HepG2 (cell line): ENCODE measurements around the gene SH3GL1. TPM values are rescaled to one million over a fixed set of nuclear protein-coding genes. Genes with fewer than 3 reads are reported as not detected.

Source experiments
- ATAC-seq: fragments of 200-7000 bp; cut with Tn5 transposase; 3 replicates; pipeline ENCODE4 v1.9.1; 2020; ENCODE audit warnings: mild to moderate bottlenecking, moderate library complexity
- BruUV-seq: library from RNA; stranded (reverse); fragments of 400-500 nt; replicated peaks from 2 replicates; lab custom pipeline; 2021; lab: Mats Ljungman, UMichigan
- CTCF ChIA-PET: fragments of 300-600 bp; formaldehyde crosslinking; extraction: SDS; loops from one replicate; lab custom pipeline; 2021; ENCODE audit warnings: low total read pairs, inconsistent platforms, low intra/inter-chr PET ratio; lab: Yijun Ruan, JAX
- POLR2A ChIA-PET: fragments of 350-600 bp; sonication (Branson Sonifier 250); formaldehyde crosslinking; loops from one replicate; lab custom pipeline; 2020; ENCODE audit warnings: antibody characterized with exemption, inconsistent platforms; lab: Yijun Ruan, JAX
- DNase-seq: peaks from one replicate; pipeline ENCODE4 v3.0.0-alpha.2; 2015; ENCODE audit warnings: low spot score
- FAIRE-seq: peaks from 3 replicates; lab custom pipeline; 2011; peaks lifted over from hg19 to GRCh38; lab: Jason Lieb, UNC
- H2AFZ ChIP-seq: one replicate; pipeline ENCODE4 v1.6.1; 2011; ENCODE audit warnings: low read length, inconsistent platforms
- H3K27ac ChIP-seq: fragments of 300-600 bp; 3 replicates; pipeline ENCODE4 v1.8.0; 2011; ENCODE audit warnings: mixed run types, mild to moderate bottlenecking, mixed read lengths, low read length, inconsistent platforms; ENCODE audit not compliant: insufficient read depth; ENCODE audit errors: extremely low read length
- H3K27me3 ChIP-seq, 2 experiments: fragments of 200-600 bp in 1 of 2; 2 replicates in 1 of 2; 3 replicates in 1 of 2; pipeline versions ENCODE4 v1.6.0 to v1.8.0; 2011; ENCODE audit warnings: low read length in 2 of 2, mild to moderate bottlenecking in 2 of 2, moderate library complexity in 2 of 2, inconsistent platforms in 1 of 2; ENCODE audit not compliant: insufficient read depth in 2 of 2, control insufficient read depth in 1 of 2
- H3K36me3 ChIP-seq, 2 experiments: fragments of 200-600 bp in 1 of 2; replicated peaks in 1 of 2; 2 replicates in 1 of 2; 3 replicates in 1 of 2; pipeline versions ENCODE4 v1.5.1 to v1.8.0; 2011; ENCODE audit warnings: low read length in 2 of 2, inconsistent platforms in 1 of 2; ENCODE audit not compliant: insufficient read depth in 2 of 2, control insufficient read depth in 1 of 2
- H3K4me1 ChIP-seq: 2 replicates; pipeline ENCODE4 v1.5.1; 2012; ENCODE audit warnings: low read length, inconsistent platforms; ENCODE audit not compliant: insufficient read depth
- H3K4me2 ChIP-seq: 2 replicates; pipeline ENCODE4 v1.6.0; 2011; ENCODE audit warnings: low read depth, low read length, inconsistent platforms
- H3K4me3 ChIP-seq, 3 experiments: fragments of 200-600 bp in 1 of 3; sonication (generic), shearing (Covaris generic) in 1 of 3; replicated peaks in 1 of 3; 2 replicates each; pipeline ENCODE4 v1.5.1; 2011 to 2016; ENCODE audit warnings: low read length in 3 of 3, inconsistent platforms in 2 of 3, low read depth in 2 of 3, mild to moderate bottlenecking in 2 of 3, control low read depth in 1 of 3, mixed read lengths in 1 of 3; ENCODE audit not compliant: insufficient read depth in 1 of 3
- H3K79me2 ChIP-seq: one replicate; pipeline ENCODE4 v1.6.1; 2011; ENCODE audit warnings: low read length, inconsistent platforms; ENCODE audit not compliant: insufficient read depth
- H3K9ac ChIP-seq: 2 replicates; pipeline ENCODE4 v1.6.0; 2011; ENCODE audit warnings: mild to moderate bottlenecking, low read depth, low read length, inconsistent platforms; ENCODE audit not compliant: insufficient read depth
- H3K9me3 ChIP-seq: 2 replicates; pipeline ENCODE4 v1.5.1; 2012; ENCODE audit warnings: mild to moderate bottlenecking, low read length
- H4K20me1 ChIP-seq: 2 replicates; pipeline ENCODE4 v1.6.0; 2011; ENCODE audit warnings: inconsistent platforms, mild to moderate bottlenecking, low read length, moderate library complexity; ENCODE audit not compliant: insufficient read depth
- AGO2 ChIP-seq: fragments of 200-400 bp; formaldehyde crosslinking; optimal IDR thresholded peaks from 2 replicates; pipeline ENCODE3; 2017; ENCODE audit warnings: mild to moderate bottlenecking, low read depth, low read length, moderate library complexity
- ATF7-NPFF ChIP-seq: sonication (generic); formaldehyde crosslinking; IDR thresholded peaks from 2 replicates; pipeline ENCODE4 v1.8.1; 2023; ENCODE audit warnings: mild to moderate bottlenecking, low read depth, missing genetic modification reagents, moderate library complexity
- BORCS8-MEF2B ChIP-seq: sonication (generic); formaldehyde crosslinking; IDR thresholded peaks from 2 replicates; pipeline ENCODE4 v1.8.0; 2022; ENCODE audit warnings: mild to moderate bottlenecking, missing genetic modification reagents
- DZIP1 ChIP-seq: sonication (generic); formaldehyde crosslinking; IDR thresholded peaks from 2 replicates; pipeline ENCODE4 v1.5.0; 2020; ENCODE audit warnings: mild to moderate bottlenecking, missing genetic modification reagents
- MAZ ChIP-seq, 2 experiments: sonication (generic) in 1 of 2; formaldehyde crosslinking in 1 of 2; IDR thresholded peaks; 2 replicates each; pipeline versions ENCODE4 v1.5.0 to v1.6.1; 2012 to 2020; ENCODE audit warnings: low read depth in 2 of 2, mild to moderate bottlenecking in 2 of 2, borderline replicate concordance in 1 of 2, improper control_type of control experiment in 1 of 2, low read length in 1 of 2, missing genetic modification reagents in 1 of 2, moderate library complexity in 1 of 2
- MNT ChIP-seq: fragments of 450-650 bp; IDR thresholded peaks from 2 replicates; pipeline ENCODE4 v1.6.1; 2016
- RBFOX2 ChIP-seq: fragments of 200-400 bp; formaldehyde crosslinking; IDR thresholded peaks from 2 replicates; pipeline ENCODE4 v1.6.1; 2017; ENCODE audit warnings: low read depth, mild to moderate bottlenecking, low read length
- ZBTB38 ChIP-seq: sonication (generic); formaldehyde crosslinking; IDR thresholded peaks from 2 replicates; pipeline ENCODE4 v1.5.1; 2020; ENCODE audit warnings: mild to moderate bottlenecking, missing genetic modification reagents
- ZNF343 ChIP-seq: sonication (generic); formaldehyde crosslinking; IDR thresholded peaks from 2 replicates; pipeline ENCODE4 v1.4.0; 2020; ENCODE audit warnings: mild to moderate bottlenecking, missing genetic modification reagents
- ZNF543 ChIP-seq: sonication (generic); formaldehyde crosslinking; IDR thresholded peaks from 2 replicates; pipeline ENCODE4 v1.4.0; 2020; ENCODE audit warnings: mild to moderate bottlenecking, missing genetic modification reagents
- ZNF687 ChIP-seq: sonication (generic); formaldehyde crosslinking; IDR thresholded peaks from 2 replicates; pipeline ENCODE4 v1.5.1; 2020; ENCODE audit warnings: mild to moderate bottlenecking, missing genetic modification reagents, moderate library complexity
- ZNF891 ChIP-seq: sonication (generic); formaldehyde crosslinking; IDR thresholded peaks from 2 replicates; pipeline ENCODE4 v1.5.0; 2020; ENCODE audit warnings: mild to moderate bottlenecking, missing genetic modification reagents
- WGBS: methylation state at CpG from one replicate; pipeline ENCODE4 v1.1.6; 2017; ENCODE audit warnings: low lambda C conversion rate; 5-methylcytosine and 5-hydroxymethylcytosine counted together
- in situ Hi-C: cut with HindIII; loops from 2 replicates; pipeline ENCODE4 v1.10.0; 2017; ENCODE audit warnings: low pct_unique_long_range_greater_than_20kb; ENCODE audit not compliant: extremely low pct_ligation_motif_present
- intact Hi-C: fragments of 100-400 bp; cut with micrococcal nuclease; formaldehyde crosslinking; loops from one replicate; pipeline ENCODE4 v1.10.0; 2022; ENCODE audit not compliant: unreplicated experiment
- polyA plus RNA-seq, 8 experiments: library from polyadenylated mRNA; depleted of rRNA in 3 of 8; stranded (reverse) in 7 of 8; unstranded in 1 of 8; fragments of >200 nt; fragmentation: Illumina TruSeq in 4 of 8; extraction: Trizol in 4 of 8; gene quantifications; 2 replicates each; pipeline versions ENCODE4 v1.2.1 to v1.2.3, GENCODE V29; 2011 to 2016; ENCODE audit warnings: low read depth in 4 of 8, missing spikeins in 1 of 8, mixed read lengths in 1 of 8; ENCODE audit not compliant: insufficient read depth in 1 of 8
- total RNA-seq, 5 experiments: library from RNA; depleted of rRNA; stranded (reverse); fragments of >200 nt; fragmentation: Illumina TruSeq; extraction: Trizol; gene quantifications; 2 replicates each; pipeline ENCODE4 v1.2.3, GENCODE V29; 2016; ENCODE audit warnings: low read depth in 1 of 5
- TF ChIP-seq, protein P1 (sequence below): sonication (generic); formaldehyde crosslinking; IDR thresholded peaks from 2 replicates; pipeline ENCODE4 v1.8.0; 2023; ENCODE audit warnings: mild to moderate bottlenecking, missing genetic modification reagents

Gene SH3GL1
- total and polyA plus RNA-seq, 2 of the 13 experiments (the other 11 are each of a cell fraction or from before 2014, with no cell fraction given): 33.0 to 45.1 TPM

DNA sequence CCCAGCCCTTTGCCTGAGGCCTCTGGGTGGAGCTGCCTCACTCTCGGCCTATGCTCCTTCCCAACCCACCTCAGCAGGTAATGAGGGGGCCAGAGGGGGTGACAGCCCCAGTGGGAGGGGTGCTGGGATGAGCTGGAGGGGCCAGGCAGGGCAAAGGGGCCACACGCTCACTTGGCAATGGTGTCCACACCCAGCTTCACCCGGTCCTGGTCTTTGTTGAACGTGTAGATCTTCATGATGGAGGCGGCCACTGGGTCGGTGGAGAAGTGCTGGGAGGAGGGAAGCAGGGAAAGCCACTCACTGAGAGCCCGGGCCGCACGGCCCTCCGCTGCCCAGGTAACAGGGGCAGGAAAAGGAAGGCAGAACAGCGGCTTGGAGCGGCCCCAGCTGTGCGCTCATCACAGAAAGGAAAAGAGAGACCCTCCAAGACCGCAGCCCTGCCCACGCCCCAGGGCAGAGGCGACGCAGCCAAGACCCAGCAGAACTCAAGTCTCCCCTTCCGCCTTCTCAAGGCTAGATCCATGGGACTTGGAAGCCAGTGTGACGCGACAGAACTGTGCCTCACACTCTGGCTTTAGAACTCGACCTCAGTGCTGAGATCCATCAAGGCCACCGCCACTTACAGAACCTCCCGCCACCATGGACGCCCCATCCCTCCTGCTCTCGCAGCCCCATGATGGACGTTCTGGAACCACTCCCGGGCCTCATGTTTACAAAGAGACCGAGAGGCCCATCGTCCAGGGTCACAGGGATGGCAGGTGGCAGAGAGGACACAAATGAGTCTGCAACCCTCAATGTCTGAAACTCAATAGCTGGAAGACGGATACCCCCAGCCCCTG lies 48.0 kb upstream of the SH3GL1 start:
- Histone ChIP-seq H3K4me2 (no peak overlapping the region), H2AFZ (no peak overlapping the region), H3K27ac (no peak overlapping the region), H3K27me3 (no peaks in the 10 kb centered on the region), H3K9me3 (no peaks in the 10 kb centered on the region), H3K9ac (no peak overlapping the region), H3K36me3 (peaks cover 22 to 54% of the 10 kb centered on the region in 2 experiments), H4K20me1 (no peaks in the 10 kb centered on the region), H3K4me1 (peaks cover 10% of the 10 kb centered on the region; the same call in 1 of the 2 replicates), H3K4me3 (no peak overlapping the region), H3K79me2 (no peaks in the 10 kb centered on the region)
- no TSS peak for BruUV-seq
- CTCF ChIA-PET: no interaction called here
- WGBS: 90% methylated on average over 26 of the region's 30 CpGs
- FAIRE-seq (no peak), ATAC-seq (no peak), DNase-seq (no peak)
- in situ Hi-C loops (no loop called here), intact Hi-C loops (no loop called here)
- POLR2A ChIA-PET: interaction anchor here (1.0 to 1.3 kb wide), 2 partner anchors 9 to 23 kb away, joined by 3 read pairs; partner anchors contain the start of gene UBXN6
- TF ChIP-seq AGO2 (peak; percentile 60), RBFOX2 (no peak), BORCS8-MEF2B (CRISPR knock-in tag) (no peak), DZIP1 (CRISPR knock-in tag) (no peak), ZBTB38 (peak; percentile 46; the same call in 1 of the 2 replicates), MAZ (IDR thresholded peaks at IDR 0.05; ENCODE audit: borderline replicate concordance, low read depth, low read length) (no peak), MAZ (CRISPR knock-in tag; IDR thresholded peaks at IDR 0.05; ENCODE audit: low read depth) (no peak), ZNF543 (CRISPR knock-in tag) (no peak), MNT (no peak), ATF7-NPFF (CRISPR knock-in tag) (no peak), ZNF687 (peak; percentile 45), ZNF343 (CRISPR knock-in tag) (no peak), ZNF891 (CRISPR knock-in tag) (peak; percentile 41; the same call in 1 of the 2 replicates)
- TF ChIP-seq, protein P1, sequence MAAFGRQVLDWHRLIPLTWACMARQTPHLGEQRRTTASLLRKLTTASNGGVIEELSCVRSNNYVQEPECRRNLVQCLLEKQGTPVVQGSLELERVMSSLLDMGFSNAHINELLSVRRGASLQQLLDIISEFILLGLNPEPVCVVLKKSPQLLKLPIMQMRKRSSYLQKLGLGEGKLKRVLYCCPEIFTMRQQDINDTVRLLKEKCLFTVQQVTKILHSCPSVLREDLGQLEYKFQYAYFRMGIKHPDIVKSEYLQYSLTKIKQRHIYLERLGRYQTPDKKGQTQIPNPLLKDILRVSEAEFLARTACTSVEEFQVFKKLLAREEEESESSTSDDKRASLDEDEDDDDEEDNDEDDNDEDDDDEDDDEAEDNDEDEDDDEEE (CRISPR knock-in tag): no peak
